Gastrocnemius medialis (tissue), 4 donors: ENCODE data around the gene CARM1. TPM values are rescaled to one million over a fixed set of nuclear protein-coding genes. Genes with fewer than 3 reads are reported as not detected.
A peak's percentile ranks its signal among the peaks of the same experiment; 100 is the strongest.

Experiments
- ATAC-seq, 2 donors: fragments of 150-250 bp; one replicate each; pipeline ENCODE4 v1.9.1; 2016
- DNase-seq, 2 donors: peaks; one replicate each; pipeline ENCODE4 v3.0.0-alpha.2; 2019
- H3K27ac ChIP-seq, 4 donors: fragments of 200-600 bp; sonication (generic); 1 replicate in 1 of 4; 2 replicates in 3 of 4; pipeline ENCODE4 v1.5.1; 2016 to 2018; ENCODE audit warnings: mild to moderate bottlenecking in 2 of 4, moderate library complexity in 1 of 4
- H3K27me3 ChIP-seq, 3 donors: fragments of 200-600 bp; sonication (generic) in 2 of 3; 1 replicate in 1 of 3; 2 replicates in 2 of 3; pipeline versions ENCODE4 v1.5.1 to v1.6.0; 2016 to 2019; ENCODE audit warnings: mild to moderate bottlenecking in 1 of 3, moderate library complexity in 1 of 3
- H3K36me3 ChIP-seq, 2 donors: fragments of 200-600 bp; sonication (generic) in 1 of 2; one replicate each; pipeline ENCODE4 v1.5.1; 2017 to 2018
- H3K4me1 ChIP-seq, 2 donors: fragments of 200-600 bp; sonication (generic) in 1 of 2; one replicate each; pipeline ENCODE4 v1.5.1; 2016 to 2017; ENCODE audit warnings: mild to moderate bottlenecking in 2 of 2
- H3K4me3 ChIP-seq, 4 donors: fragments of 200-600 bp; sonication (generic) in 3 of 4; 1 replicate in 1 of 4; 2 replicates in 3 of 4; pipeline ENCODE4 v1.5.1; 2016 to 2019; ENCODE audit warnings: mild to moderate bottlenecking in 2 of 4
- H3K9me3 ChIP-seq, 3 donors: fragments of 200-600 bp; sonication (generic) in 2 of 3; 1 replicate in 1 of 3; 2 replicates in 2 of 3; pipeline ENCODE4 v1.5.1; 2016 to 2019
- CTCF ChIP-seq, 5 experiments: fragments of 450-650 bp in 3 of 5; fragments of 200-600 bp in 2 of 5; sonication (generic) in 2 of 5; IDR thresholded peaks in 4 of 5; conservative IDR thresholded peaks in 1 of 5; 1 replicate in 4 of 5; 2 replicates in 1 of 5; pipeline ENCODE4 v1.5.1; 2016 to 2019; ENCODE audit warnings: antibody characterized with exemption in 5 of 5, mild to moderate bottlenecking in 3 of 5, moderate library complexity in 3 of 5
- POLR2A ChIP-seq, 2 donors: fragments of 450-650 bp; IDR thresholded peaks; one replicate each; pipeline ENCODE4 v1.6.1; 2017; ENCODE audit warnings: antibody characterized with exemption in 2 of 2, mild to moderate bottlenecking in 2 of 2, moderate library complexity in 2 of 2
- in situ Hi-C, 4 donors: fragments of 200-750 bp; cut with MboI; loops; one replicate each; pipeline versions ENCODE4 v1.15.0 to v1.8.0; 2017; ENCODE audit warnings: low sequenced_read_pairs in 4 of 4
- intact Hi-C: fragments of 100-400 bp; cut with DNase I; formaldehyde crosslinking; loops from one replicate; pipeline ENCODE4 v1.15.1; 2023; ENCODE audit warnings: low total_unique reads
- total RNA-seq, 4 donors: library from RNA; depleted of rRNA; stranded (reverse); fragments of >200 nt; gene quantifications; one replicate each; pipeline versions ENCODE4 v1.1.0 to v1.2.3, GENCODE V29; 2016

CARM1 gene
- total RNA-seq, 4 donors from 2014 or later, result 31.2 to 58.5 (median 53.0) TPM

GRCh38 chr19:10921910-10922637, 50.7 kb downstream of the CARM1 start:
- ATAC-seq (peak in 1 of 2 donors; percentile 54), DNase-seq (peak in 1 of 2 donors; percentile 74)
- peaks cover 0 to 47% of the 10 kb centered on the region in 2 donors for H3K36me3 ChIP-seq
- no peaks in the 10 kb centered on the region for H3K9me3 ChIP-seq
- H3K4me3 ChIP-seq, result no peak overlapping the region
- no peak for TF ChIP-seq POLR2A (IDR thresholded peaks at IDR 0.05)
- no peak for TF ChIP-seq CTCF (IDR thresholded peaks at IDR 0.05 in 4 of 5, conservative IDR thresholded peaks at IDR 0.05 in 1 of 5)
- in situ Hi-C loops, result loop anchor here in 1 of 4 donors (10.0 kb wide), 1 partner anchor 47 kb away; the partner anchor contains the start of gene CARM1
- H3K4me1 ChIP-seq, result peaks cover 4 to 18% of the 10 kb centered on the region in 2 donors
- intact Hi-C loops, result no loop called here
- H3K27me3 ChIP-seq, result no peaks in the 10 kb centered on the region
- peak overlapping the region; percentile 49 to 84 (median 75) for H3K27ac ChIP-seq

- Histone ChIP-seq H3K27me3 (no peaks in the 10 kb centered on the region), H3K36me3 (peaks cover 0 to 47% of the 10 kb centered on the region in 2 donors), H3K9me3 (no peaks in the 10 kb centered on the region), H3K4me3 (no peak overlapping the region), H3K27ac (peak overlapping the region in 3 of 4 donors; percentile 49 to 84 (median 82)), H3K4me1 (peaks cover 8 to 23% of the 10 kb centered on the region in 2 donors)
- intact Hi-C loops, result no loop called here
- DNase-seq (no peak), ATAC-seq (no peak)
- TF ChIP-seq POLR2A (IDR thresholded peaks at IDR 0.05) (no peak), CTCF (IDR thresholded peaks at IDR 0.05 in 4 of 5, conservative IDR thresholded peaks at IDR 0.05 in 1 of 5) (no peak)
- in situ Hi-C loops, result loop anchor here in 1 of 4 donors (10.0 kb wide), 1 partner anchor 48 kb away; the partner anchor contains the start of gene CARM1
Measured at GRCh38 chr19:10922638-10923014, 51.3 kb downstream of the CARM1 start.

- no peaks in the 10 kb centered on the region for H3K9me3 ChIP-seq
- H3K4me3 ChIP-seq, result no peak overlapping the region
- H3K27ac ChIP-seq, result peak overlapping the region in 3 of 4 donors; percentile 21 to 84 (median 39)
- peaks cover 12 to 28% of the 10 kb centered on the region in 2 donors for H3K4me1 ChIP-seq
- ATAC-seq (no peak), DNase-seq (no peak)
- H3K36me3 ChIP-seq, result peaks cover 0 to 41% of the 10 kb centered on the region in 2 donors
- intact Hi-C loops, result no loop called here
- no peak for TF ChIP-seq POLR2A (IDR thresholded peaks at IDR 0.05)
- no peak for TF ChIP-seq CTCF (IDR thresholded peaks at IDR 0.05 in 4 of 5, conservative IDR thresholded peaks at IDR 0.05 in 1 of 5)
- in situ Hi-C loops, result loop anchor here in 1 of 4 donors (10.0 kb wide), 1 partner anchor 49 kb away; the partner anchor contains the start of gene CARM1
- H3K27me3 ChIP-seq, result no peaks in the 10 kb centered on the region
Measured at GRCh38 chr19:10923260-10924112, 52.1 kb downstream of the CARM1 start.

DNA sequence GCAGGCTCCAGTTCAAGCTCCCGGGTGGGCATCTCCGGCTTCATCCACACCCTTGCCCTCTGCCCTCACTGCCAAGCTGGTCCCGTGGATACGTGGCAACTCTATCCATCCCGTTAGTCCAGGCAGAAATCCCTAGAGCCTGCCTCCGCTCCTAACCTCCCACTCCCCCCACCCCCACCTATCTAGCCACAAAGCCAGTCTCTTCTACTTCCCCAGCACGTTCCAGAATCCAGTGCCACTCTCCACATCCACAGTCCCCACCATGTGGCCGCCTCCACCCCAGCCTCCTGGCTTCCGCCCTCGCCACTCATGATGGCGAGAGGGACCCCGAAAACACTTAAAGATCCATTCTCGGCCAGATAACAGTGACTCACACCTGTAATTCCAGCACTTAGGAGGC, 53.2 kb downstream of the CARM1 start:
- DNase-seq (no peak), ATAC-seq (no peak)
- TF ChIP-seq POLR2A (IDR thresholded peaks at IDR 0.05) (no peak), CTCF (IDR thresholded peaks at IDR 0.05 in 4 of 5, conservative IDR thresholded peaks at IDR 0.05 in 1 of 5) (no peak)
- H3K27me3 ChIP-seq, result no peaks in the 10 kb centered on the region
- intact Hi-C loops, result no loop called here
- H3K27ac ChIP-seq, result peak overlapping the region in 2 of 4 donors; percentile 21 to 84
- in situ Hi-C loops, result loop anchor here in 1 of 4 donors (10.0 kb wide), 1 partner anchor 50 kb away; the partner anchor contains the start of gene CARM1
- H3K4me1 ChIP-seq, result peaks cover 14 to 33% of the 10 kb centered on the region in 2 donors
- no peak overlapping the region for H3K4me3 ChIP-seq
- peaks cover 0 to 38% of the 10 kb centered on the region in 2 donors for H3K36me3 ChIP-seq
- H3K9me3 ChIP-seq, result no peaks in the 10 kb centered on the region
